ENCODE results near the gene CDC42EP3.
A peak's percentile ranks its signal among the peaks of the same experiment; 100 is the strongest.

Gene CDC42EP3

GRCh38 chr2:37653093-37653492, 18.3 kb downstream of the CDC42EP3 start:
- H3K27me3 ChIP-seq (ENCODE audit: control insufficient read depth, insufficient read depth, low read length) = no peaks in the 10 kb centered on the region
- H3K36me3 ChIP-seq (ENCODE audit: control insufficient read depth, insufficient read depth, low read length) = no peaks in the 10 kb centered on the region
- no peak for TF ChIP-seq CTCF (IDR thresholded peaks at IDR 0.05)
- H3K4me1 ChIP-seq = no peaks in the 10 kb centered on the region
- peaks cover 6% of the 10 kb centered on the region for H3K79me2 ChIP-seq
- no peak overlapping the region for H3K4me2 ChIP-seq (ENCODE audit: low read length)
- H3K9ac ChIP-seq = no peak overlapping the region
- no peak overlapping the region for H3K4me3 ChIP-seq (ENCODE audit: low read depth, low read length)
- H3K9me3 ChIP-seq (ENCODE audit: control insufficient read depth, low read length) = no peaks in the 10 kb centered on the region
- H3K27ac ChIP-seq = peak overlapping the region; percentile 53
- no peak overlapping the region for H2AFZ ChIP-seq

GRCh38 chr2:37652199-37652640, 19.2 kb downstream of the CDC42EP3 start:
- TF ChIP-seq CTCF (IDR thresholded peaks at IDR 0.05) = no peak
- Histone ChIP-seq H3K79me2 (peaks cover 3% of the 10 kb centered on the region), H2AFZ (no peak overlapping the region), H3K4me1 (no peaks in the 10 kb centered on the region), H3K9ac (no peak overlapping the region), H3K27ac (peak overlapping the region; percentile 53), H3K4me3 (ENCODE audit: low read depth, low read length) (no peak overlapping the region), H3K27me3 (ENCODE audit: control insufficient read depth, insufficient read depth, low read length) (no peaks in the 10 kb centered on the region), H3K9me3 (ENCODE audit: control insufficient read depth, low read length) (no peaks in the 10 kb centered on the region), H3K36me3 (ENCODE audit: control insufficient read depth, insufficient read depth, low read length) (no peaks in the 10 kb centered on the region), H3K4me2 (ENCODE audit: low read length) (no peak overlapping the region)

GRCh38 chr2:37650548-37651093, 20.8 kb downstream of the CDC42EP3 start:
- H3K36me3 ChIP-seq (ENCODE audit: control insufficient read depth, insufficient read depth, low read length) = no peaks in the 10 kb centered on the region
- H3K4me3 ChIP-seq (ENCODE audit: low read depth, low read length) = no peak overlapping the region
- H3K79me2 ChIP-seq = peaks cover 3% of the 10 kb centered on the region
- no peak overlapping the region for H2AFZ ChIP-seq
- no peak overlapping the region for H3K27ac ChIP-seq
- no peak for TF ChIP-seq CTCF (IDR thresholded peaks at IDR 0.05)
- H3K27me3 ChIP-seq (ENCODE audit: control insufficient read depth, insufficient read depth, low read length) = no peaks in the 10 kb centered on the region
- H3K9ac ChIP-seq = no peak overlapping the region
- H3K9me3 ChIP-seq (ENCODE audit: control insufficient read depth, low read length) = no peaks in the 10 kb centered on the region
- no peak overlapping the region for H3K4me2 ChIP-seq (ENCODE audit: low read length)
- no peaks in the 10 kb centered on the region for H3K4me1 ChIP-seq

GRCh38 chr2:37649518-37649917, 21.9 kb downstream of the CDC42EP3 start:
- H3K4me1 ChIP-seq = no peaks in the 10 kb centered on the region
- H3K4me2 ChIP-seq (ENCODE audit: low read length) = no peak overlapping the region
- no peak for TF ChIP-seq CTCF (IDR thresholded peaks at IDR 0.05)

GRCh38 chr2:37648331-37649011, 23.0 kb downstream of the CDC42EP3 start:
- no peak for TF ChIP-seq CTCF (IDR thresholded peaks at IDR 0.05)
- no peak overlapping the region for H2AFZ ChIP-seq
- peaks cover 3% of the 10 kb centered on the region for H3K79me2 ChIP-seq
- no peak overlapping the region for H3K9ac ChIP-seq
- H3K9me3 ChIP-seq (ENCODE audit: control insufficient read depth, low read length) = no peaks in the 10 kb centered on the region
- no peaks in the 10 kb centered on the region for H3K36me3 ChIP-seq (ENCODE audit: control insufficient read depth, insufficient read depth, low read length)
- no peaks in the 10 kb centered on the region for H3K4me1 ChIP-seq
- H3K4me2 ChIP-seq (ENCODE audit: low read length) = no peak overlapping the region
- H3K27ac ChIP-seq = peak overlapping the region; percentile 34
- H3K4me3 ChIP-seq (ENCODE audit: low read depth, low read length) = no peak overlapping the region
- no peaks in the 10 kb centered on the region for H3K27me3 ChIP-seq (ENCODE audit: control insufficient read depth, insufficient read depth, low read length)

More at GRCh38 chr2:37649518-37649917, 21.9 kb downstream of the CDC42EP3 start:
- Histone ChIP-seq H3K27ac (no peak overlapping the region), H2AFZ (no peak overlapping the region), H3K36me3 (ENCODE audit: control insufficient read depth, insufficient read depth, low read length) (no peaks in the 10 kb centered on the region), H3K9ac (no peak overlapping the region), H3K4me3 (ENCODE audit: low read depth, low read length) (no peak overlapping the region), H3K27me3 (ENCODE audit: control insufficient read depth, insufficient read depth, low read length) (no peaks in the 10 kb centered on the region), H3K9me3 (ENCODE audit: control insufficient read depth, low read length) (no peaks in the 10 kb centered on the region), H3K79me2 (peaks cover 3% of the 10 kb centered on the region)
